Fibroblast of pulmonary artery (primary cell): ENCODE measurements around the gene ZGPAT.
A peak's percentile ranks its signal among the peaks of the same experiment; 100 is the strongest.

ENCODE experiments used
- DNase-seq: peaks from one replicate; pipeline ENCODE4 v3.0.0-alpha.2; 2010; ENCODE audit warnings: low read depth
- H3K4me3 ChIP-seq: replicated peaks from 2 replicates; pipeline ENCODE4 v1.5.1; 2011; ENCODE audit warnings: low read depth, mild to moderate bottlenecking, control low read depth, low read length, moderate library complexity
- CTCF ChIP-seq: IDR thresholded peaks from 2 replicates; pipeline ENCODE4 v1.5.1; 2011; ENCODE audit warnings: mild to moderate bottlenecking, control low read depth, low read length, inconsistent platforms; ENCODE audit errors: missing control alignments

Gene ZGPAT

GRCh38 chr20:63737695-63737944 lies 29.8 kb downstream of the ZGPAT start:
- TF ChIP-seq CTCF: no peak
- DNase-seq: no peak
- no peak overlapping the region for H3K4me3 ChIP-seq

GRCh38 chr20:63737945-63738686 lies 30.3 kb downstream of the ZGPAT start:
- TF ChIP-seq CTCF: no peak
- no peak for DNase-seq
- no peak overlapping the region for H3K4me3 ChIP-seq

- DNase-seq: no peak
- TF ChIP-seq CTCF: no peak
- H3K4me3 ChIP-seq: no peak overlapping the region
Measured at GRCh38 chr20:63738687-63739129, 30.9 kb downstream of the ZGPAT start.

- H3K4me3 ChIP-seq: peak within 1 kb of the TSS; percentile 72
- peak; percentile 71 for DNase-seq
- no peak for TF ChIP-seq CTCF
Measured at GRCh38 chr20:63739130-63740069, 31.6 kb downstream of the ZGPAT start, which contains the start of gene SLC2A4RG. Gene SLC2A4RG (plus strand): TSS chr20:63739776. CDS start chr20:63739913, 137 bp downstream.

GRCh38 chr20:63740070-63740626 lies 32.3 kb downstream of the ZGPAT start:
- peak; percentile 26 for DNase-seq
- H3K4me3 ChIP-seq: peak overlapping the region; percentile 72

More at GRCh38 chr20:63740070-63740626, 32.3 kb downstream of the ZGPAT start:
- TF ChIP-seq CTCF: no peak
